Jurkat, Clone E6-1 (cell line): ENCODE measurements around the gene CRELD2.

ENCODE experiments used
- DNase-seq: peaks from one replicate; pipeline ENCODE4 v3.0.0-alpha.2; 2011; ENCODE audit warnings: low read depth, low spot score
- H3K4me3 ChIP-seq: 2 replicates; pipeline ENCODE4 v1.5.1; 2011; ENCODE audit warnings: mild to moderate bottlenecking, low read length, control low read depth, moderate library complexity

Gene CRELD2

DNA sequence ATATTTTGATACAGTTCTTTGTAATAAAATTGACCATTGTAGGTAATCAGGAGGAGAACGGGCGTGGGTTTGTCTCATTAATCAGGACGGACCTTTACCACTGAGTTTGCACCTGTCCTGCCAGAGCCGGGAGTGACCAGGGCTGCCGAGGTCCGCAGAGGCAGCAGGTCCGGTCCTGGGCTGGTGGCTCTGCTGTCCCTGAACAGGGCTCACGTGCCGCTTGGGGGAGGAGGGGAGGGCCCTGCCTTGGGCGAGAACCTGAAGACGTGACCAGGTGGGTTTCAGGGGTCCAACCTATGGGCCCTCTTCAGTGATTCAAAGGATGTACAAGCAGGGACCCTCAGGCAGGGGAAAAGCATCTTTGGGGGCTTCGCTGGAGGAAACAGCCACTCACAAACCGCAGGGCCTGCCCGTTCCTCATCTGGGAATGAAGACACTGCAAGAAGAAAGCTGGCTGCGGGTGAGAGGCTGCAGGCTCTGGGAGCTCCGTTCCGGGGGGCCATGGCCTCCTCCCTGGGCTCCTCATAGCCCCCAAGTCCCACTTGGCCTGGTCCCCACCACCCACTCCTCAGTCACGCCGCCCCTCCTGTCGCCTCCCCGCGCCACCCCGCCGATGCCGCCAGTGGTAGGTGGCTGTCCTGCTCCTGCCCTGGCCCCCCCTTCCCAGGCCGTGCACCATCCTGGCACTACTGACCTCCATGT is 9.2 kb downstream of the CRELD2 start:
- H3K4me3 ChIP-seq = no peak overlapping the region
- no peak for DNase-seq

DNA sequence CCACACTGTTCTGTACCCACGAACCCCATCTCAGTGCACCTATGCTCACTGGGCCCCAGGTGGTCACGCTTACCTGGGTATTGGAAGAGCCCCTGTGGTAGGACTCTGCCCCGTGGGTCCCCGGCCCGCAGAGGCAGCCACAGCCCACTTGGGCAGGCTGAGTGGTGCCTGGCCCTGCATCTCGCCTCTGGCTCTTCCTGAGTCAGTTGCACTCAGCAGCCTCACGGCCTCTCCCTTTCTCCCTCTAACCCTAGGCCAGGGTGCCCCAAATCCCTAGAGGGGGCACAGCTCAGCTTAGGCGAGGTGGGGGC is 9.7 kb downstream of the CRELD2 start:
- no peak for DNase-seq
- no peak overlapping the region for H3K4me3 ChIP-seq

DNA sequence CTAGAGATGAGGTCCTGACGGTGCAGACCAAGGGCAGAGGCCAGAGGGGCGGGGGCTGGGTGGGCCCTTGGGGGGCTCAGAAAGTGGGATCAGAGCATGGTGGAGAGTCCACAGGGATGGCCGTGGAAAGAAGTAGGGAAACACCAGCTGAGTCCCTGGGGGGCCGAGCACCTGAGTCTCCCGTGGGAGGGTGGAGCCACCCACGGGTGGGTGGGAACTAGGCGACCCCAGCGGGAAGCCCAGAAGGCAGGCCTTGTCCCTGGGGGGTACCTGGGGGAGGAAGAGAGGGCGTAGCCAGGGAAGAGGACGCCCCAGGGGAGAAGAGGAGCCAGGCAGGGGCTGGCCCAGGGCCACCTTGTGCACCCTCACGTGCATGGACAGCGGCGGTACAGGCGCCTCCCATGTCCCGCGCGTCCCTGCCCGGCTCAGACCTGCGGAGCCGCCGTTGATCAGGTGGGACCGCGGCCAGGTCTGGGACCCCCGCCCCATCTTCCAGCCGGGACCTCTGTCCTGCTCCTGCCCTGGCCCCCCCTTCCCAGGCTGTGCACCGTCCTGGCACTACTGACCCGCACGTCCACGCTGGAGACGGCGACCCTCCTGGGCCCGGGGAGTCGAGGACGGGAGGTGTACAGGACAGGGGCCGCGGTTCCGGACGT is 10.2 kb downstream of the CRELD2 start:
- DNase-seq = no peak
- no peak overlapping the region for H3K4me3 ChIP-seq

DNA sequence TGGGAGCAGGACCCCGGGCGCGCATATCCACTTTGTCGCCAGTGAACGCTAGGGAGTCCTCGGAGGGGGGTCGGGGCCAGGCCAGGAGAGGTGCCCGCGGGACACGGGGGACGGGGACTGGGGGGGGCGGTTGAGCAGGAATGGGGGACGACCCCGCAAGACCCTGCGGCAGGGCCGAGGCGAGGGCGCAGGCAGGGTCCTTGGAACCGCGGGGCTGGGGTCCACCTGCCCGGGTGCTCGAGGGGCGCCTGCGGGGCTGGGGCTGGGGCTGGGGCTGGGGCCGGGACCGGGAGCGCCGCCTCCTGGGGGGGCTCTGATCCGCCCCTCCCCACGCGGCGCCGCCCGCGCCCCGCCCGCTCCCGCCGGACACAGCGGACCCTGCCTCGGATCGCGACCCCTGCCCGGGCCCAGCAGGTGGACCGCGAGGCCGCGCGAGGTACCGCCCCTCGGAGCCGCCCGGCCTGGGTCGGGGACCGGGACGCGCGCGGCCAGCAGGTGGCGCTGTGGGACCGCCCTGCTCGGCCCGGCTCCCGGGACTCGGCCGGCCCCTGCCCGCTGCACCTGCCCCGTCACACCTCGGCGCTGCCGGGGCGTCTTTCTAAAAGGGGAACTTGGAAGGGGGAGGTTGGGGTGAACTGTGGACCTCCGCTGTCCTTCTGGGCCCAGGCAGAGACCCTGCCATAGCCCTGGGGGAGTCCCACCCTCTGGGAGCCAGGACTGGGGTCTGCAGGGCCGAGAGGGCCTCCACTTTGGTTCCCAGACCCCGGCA is 11.0 kb downstream of the CRELD2 start:
- no peak for DNase-seq
- peak overlapping the region; percentile 16; the same call in 1 of the 2 replicates for H3K4me3 ChIP-seq

DNA sequence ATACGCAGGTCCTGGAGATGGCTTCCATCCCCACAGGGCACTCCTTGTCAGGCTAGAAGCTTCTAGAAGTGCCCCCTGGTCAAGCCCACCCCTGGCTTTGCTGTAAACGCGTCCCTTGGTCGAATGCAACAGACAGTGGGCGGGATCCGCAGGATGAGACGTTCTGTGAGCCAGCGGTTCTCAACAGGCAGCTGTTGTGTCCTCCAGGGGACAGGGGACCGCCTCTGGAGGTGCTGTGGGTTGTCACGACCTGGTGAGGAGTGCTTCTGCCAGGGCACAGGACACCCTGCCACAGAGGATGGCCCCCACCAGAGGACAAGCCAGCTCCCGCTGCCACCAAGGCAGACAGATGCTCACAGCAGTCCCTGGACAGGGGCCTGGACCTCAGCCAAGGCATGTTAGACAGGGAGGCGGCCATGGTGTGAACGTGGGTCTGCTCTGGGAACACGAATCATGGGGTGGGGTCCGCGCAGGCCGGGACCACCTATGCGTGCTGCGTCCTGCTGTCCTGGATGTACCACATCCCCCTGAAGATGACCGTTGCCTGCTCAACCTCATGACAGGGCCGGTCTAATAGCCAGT is 11.7 kb downstream of the CRELD2 start:
- H3K4me3 ChIP-seq = no peak overlapping the region; the same call in 1 of the 2 replicates
- no peak for DNase-seq

DNA sequence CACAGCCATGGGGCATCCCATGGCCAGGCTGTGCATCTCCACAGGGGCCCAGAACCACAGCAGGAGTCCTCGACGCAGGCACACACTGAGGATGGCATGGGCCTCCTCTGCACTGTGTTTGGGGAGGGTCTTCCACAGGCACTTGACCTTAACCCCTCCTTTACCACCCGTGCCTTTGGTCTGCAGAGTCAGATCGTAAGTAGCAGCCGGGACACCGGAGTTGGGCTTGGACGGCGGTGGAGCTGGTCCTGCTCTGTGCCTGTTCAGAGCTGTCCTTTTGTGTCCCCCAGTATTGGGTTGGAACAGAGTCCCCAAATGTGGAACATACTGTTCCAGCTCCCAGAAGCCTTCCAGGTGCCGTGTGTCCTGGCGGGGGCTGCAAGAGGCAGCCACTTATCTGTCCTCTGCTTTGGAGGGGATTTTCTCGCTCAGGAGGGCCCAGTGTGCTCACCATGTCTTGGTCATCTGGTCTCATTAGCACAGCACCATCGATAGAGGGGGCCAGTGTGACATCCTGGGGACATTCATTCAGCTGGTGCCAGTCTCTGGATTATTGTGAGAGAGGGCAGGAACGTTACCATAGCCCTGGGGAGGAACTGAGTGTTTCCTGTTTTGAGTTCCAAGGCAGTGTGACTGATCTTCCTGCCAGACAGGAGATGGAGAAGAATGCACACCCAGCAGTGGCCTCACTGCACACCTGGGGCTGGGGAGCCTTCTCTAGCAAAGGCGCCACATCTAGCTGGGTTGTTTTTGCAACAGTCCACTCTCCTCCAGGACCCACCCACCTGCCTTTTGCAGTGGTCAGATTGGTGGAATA is 12.4 kb downstream of the CRELD2 start:
- no peak overlapping the region for H3K4me3 ChIP-seq
- no peak for DNase-seq

DNA sequence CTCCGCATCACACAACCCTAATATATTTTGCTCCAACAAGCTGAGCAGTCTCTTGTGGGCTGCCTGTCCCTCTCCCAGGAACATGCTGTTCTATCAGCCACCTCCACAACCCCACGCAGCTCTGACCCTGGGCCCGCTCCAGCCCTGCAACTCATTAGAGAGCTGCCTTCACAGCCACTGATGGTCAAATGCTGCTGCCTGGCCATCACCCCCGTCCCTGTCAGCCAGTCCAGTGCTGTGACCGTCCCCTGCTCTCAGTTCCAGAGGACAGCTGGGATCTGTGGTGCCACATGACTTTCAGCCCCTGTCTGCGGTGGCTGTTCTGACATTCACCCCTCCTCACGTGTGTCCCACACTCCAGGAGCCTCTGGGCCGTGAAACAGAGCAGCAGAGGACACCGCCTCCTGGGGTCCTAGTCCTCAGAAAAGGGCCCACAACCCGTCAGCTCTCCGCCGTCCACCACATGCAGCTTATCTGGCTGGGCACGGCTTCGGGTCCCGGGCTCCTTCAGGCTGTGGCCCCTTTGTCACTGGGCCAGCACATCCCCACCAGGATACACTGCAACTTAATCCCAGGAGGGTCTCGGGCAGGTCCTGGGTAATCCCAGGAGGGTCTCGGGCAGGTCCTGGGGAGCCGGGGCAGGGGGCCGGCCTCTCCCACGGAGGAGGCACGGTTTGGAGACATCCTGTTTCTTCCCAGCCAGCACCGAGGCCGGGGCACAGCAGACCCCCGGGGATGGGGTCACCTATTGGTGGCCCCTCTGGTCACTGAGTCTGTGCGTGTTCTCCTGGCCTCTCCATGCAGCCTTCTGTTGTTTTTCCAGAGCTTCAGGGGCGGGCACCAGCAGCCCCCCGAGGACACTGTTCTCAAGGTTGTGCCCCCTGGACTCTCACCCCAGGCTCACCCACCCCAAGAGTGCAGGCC is 15.1 kb downstream of the CRELD2 start:
- no peak for DNase-seq
- H3K4me3 ChIP-seq = no peak overlapping the region

DNA sequence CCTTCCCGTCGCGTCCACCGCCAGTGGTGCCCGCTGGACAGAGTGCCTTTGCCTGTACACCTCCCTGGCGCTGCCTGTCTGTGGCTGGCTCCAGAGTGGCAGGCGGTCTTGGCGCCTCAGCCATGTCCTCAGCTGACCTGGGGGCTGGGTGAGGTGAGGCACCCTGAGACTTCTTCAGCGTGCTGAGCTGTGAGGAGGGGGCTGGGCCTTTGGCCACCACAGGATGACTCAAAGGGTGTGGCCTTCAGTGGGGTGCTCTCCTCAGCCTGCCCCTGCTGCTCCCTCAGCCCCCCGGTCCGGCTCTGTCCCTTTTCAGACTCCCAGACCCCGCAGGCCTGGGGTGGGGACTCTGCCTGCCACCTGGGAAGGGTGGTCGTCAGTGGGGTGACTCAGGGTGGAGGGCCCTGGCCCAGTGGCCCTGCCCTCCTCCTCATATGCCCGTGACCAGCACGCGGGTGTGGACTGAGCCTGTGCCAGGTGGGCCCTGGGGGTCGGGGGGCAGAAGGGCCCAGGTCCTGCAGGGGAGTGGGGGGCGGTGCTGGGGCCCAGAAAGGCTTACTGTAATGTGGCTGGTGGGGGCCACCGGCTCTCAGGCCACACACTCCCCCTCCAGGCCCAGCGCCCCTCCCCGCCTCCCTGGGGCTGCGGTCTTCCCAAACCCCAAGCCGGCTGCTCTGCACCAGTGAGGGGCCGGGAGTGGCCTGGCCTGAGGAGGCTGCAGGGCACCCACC is 15.9 kb downstream of the CRELD2 start:
- DNase-seq = no peak
- H3K4me3 ChIP-seq = peak overlapping the region; percentile 38; the same call in 1 of the 2 replicates

DNA sequence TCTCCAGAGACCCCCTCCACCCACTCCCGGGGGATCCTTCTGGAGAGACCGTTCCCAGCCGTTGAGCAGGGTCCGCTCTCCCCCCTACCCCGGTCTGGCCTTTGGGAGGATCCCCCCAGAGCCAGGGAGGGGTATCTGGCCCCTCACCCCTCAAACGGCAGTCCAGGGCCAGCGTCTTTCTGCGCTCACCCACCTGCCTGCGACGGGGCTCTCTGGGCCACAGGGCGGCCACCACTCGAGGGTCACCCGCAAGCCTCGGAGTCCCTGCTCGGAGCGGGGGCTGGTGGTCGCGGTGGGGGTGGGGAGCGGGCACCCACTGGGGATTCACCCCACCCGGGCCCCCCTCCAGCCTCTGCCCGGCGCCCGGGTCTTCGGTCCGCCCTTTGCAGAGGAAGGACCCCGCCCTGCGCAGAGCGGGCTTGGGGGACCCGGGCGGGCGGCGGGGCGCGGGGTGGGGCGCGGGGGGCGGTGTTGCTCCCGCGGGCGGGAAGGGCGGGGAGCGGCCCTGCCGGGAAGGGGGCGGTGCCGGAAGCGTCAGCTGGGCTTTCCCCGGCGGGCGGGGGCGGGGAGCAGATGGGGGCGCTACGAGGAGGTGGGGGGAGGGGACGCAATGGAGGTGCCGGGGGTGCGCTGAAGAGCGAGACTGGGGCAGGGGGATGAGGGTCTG is 16.6 kb downstream of the CRELD2 start:
- peak overlapping the region; percentile 38 for H3K4me3 ChIP-seq
- peak; percentile 60 for DNase-seq

DNA sequence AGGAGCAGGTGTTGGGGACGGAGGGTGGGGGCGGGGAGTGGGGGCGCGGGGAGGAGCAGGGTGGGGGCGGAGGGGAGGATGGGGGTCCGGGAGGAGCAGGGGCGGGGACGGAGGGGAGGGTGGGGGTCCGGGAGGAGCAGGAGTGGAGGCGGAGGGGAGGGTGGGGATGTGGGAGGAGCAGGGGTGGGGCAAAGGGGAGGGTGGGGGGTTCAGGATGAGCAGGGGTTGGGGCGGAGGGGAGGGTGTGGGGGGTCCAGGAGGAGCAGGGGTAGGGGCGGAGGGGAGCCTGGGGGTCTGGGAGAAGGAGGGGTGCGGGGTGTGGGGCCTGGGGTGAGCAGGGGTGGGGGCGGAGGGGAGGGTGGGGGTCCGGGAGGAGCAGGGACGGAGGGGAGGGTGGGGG is 17.1 kb downstream of the CRELD2 start:
- no peak for DNase-seq
- peak overlapping the region; percentile 46; the same call in 1 of the 2 replicates for H3K4me3 ChIP-seq

DNA sequence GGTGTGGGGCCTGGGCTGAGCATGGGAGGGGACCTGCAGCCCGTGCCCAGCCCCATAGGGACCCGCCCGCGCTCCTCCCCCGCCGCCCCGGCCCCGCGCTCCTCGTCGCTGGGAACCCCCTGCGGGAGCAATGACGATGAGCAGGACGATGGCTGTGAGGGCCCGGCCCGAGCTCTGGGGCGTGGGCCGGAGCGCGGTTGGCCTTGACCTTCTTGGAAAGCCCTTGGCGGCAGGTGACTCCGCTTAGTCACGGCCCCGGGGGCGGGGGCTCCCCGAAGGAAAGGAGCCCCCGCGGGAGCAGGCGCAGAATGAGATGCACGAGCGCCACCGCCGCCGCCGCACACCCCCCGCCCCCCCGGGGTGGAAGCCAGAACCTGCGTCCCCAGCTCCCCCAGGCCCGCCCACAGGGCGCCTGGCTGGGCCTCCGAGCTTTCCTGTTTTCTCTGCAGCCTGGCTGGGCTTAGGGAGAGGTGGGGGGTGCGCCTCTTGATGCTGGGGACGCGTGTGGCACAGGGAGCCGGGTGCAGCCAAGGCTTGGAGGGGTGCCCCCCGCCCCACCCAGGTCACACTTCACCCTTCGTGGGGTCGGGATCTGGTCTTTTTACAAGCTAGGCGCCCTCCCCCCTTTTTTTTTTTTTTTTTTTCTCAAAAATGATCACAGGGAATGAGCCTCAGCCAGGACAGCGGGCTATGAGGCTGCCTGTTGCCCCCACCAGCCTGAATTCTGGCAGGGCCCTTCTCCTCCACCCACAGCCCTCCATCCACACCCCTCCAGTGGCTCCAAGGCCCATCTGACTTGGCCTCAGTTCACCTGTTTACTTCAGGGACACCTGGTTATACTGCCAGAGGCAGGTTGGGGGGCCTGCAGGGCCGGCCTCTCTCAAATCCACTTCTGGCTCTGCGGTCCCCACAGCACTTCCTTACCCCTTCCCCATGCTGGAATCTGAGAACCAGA is 17.9 kb downstream of the CRELD2 start:
- DNase-seq = peak; percentile 43
- peak overlapping the region; percentile 46 for H3K4me3 ChIP-seq

DNA sequence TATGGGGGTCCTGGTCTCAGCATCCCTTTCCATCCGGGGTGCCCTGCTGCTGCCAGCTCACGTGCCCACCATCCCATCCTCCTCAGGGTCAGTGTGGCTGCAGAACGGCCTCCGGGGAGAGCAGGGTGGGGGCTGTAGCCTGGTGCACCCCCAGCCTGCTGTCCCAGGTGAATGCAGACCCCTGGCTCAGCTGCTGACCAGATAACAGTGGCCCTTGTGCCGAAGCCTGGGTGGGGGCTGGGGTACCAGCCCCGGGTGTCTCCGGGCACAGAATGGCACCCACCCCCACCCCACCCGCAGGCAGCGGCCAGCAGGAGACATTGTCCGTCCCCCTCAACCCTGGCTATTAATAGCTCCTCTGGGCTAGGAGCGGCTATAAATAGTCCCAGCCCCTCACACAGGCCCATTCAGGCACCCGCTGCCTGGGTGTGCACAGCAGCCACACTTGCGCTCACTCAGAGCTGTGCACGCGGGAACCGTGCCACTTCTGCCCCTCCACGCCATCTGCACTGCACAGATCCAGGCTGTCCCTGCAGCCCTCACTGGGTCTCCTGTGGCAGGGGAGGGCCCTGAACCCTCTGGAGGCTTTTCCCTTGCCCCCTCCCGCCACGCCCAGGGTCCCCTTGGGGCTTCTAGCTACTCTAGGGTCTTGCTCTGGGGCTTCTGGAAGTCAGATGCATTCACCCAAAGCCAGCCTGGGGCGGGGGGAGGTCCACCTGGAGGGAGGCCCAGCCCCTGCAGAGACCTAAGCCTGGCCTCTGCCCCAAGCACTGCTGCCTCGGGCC is 18.7 kb downstream of the CRELD2 start:
- no peak for DNase-seq
- H3K4me3 ChIP-seq = no peak overlapping the region

DNA sequence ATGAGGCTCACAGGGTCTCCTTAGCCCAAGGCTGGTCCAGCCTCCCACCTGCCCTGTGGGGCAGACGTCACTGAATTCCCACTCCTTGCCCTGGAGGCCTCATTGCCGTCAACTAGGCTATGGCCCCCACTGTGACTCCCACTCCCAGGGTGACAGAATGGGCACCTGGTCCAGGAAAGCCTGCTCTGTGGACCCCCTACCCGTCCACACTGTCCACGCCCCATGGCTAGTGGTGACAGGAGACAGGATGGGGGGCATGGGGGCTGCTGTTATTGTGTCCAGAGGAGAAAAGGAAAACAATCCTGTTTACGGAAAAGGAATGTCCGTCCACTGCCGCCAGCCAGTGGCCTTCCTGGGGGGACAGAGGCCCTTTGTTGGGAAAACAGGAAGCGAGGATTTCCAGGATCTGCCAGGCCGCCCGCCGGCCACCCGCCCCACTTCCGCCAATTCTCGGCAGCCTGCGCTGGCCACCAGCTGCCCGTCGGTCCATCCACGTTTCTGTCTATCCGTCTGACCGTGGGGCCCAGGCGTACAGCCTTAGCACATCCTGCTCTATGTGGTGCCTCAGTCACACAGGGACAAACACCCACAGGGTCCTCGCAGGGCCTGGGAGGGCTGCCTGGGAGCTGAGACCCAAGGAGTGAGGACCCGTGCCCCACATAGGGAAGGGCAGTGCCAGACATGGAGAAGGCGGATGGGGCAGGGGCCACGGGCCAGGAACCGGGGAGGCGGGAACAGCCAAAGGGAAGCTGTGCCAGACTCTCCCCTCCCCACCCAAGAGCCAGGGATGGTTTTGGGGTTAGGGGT is 19.5 kb downstream of the CRELD2 start:
- H3K4me3 ChIP-seq = no peak overlapping the region
- DNase-seq = no peak

DNA sequence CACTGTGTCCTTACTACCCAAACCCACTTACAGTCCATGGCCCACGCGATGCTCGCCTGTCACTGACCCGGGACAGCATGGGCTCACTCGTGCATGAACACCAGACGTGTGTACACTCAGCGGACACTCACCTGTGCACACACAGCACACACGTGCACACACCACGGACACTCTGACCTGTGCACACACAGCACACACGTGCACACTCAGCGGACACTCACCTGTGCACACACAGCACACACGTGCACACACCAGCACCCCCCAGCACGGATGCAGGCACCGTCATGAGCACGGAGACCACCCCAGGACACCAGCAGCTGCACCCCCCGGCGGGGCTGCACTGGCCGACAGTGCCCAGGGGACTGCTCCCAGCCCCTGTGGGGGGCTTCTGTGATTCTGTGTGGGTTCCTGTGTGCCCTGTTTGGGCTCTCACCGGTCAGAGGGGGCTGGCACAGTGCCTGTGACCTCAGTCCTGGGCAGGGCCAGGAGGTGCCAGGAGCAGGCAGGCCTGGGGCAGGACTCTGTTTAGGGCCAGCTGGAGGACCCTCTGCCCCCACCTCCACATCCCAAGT is 20.2 kb downstream of the CRELD2 start:
- DNase-seq = no peak
- no peak overlapping the region for H3K4me3 ChIP-seq
